Midbrain (tissue), 1 donor: ENCODE results near the gene MRPL36.
A peak's percentile ranks its signal among the peaks of the same experiment; 100 is the strongest.
"Not testable (repeated sequence)": the region's sequence is repeated elsewhere in the genome, so short reads cannot be mapped to it uniquely, and the experiment has no call there.

Experiments used
- DNase-seq: peaks from one replicate; lab custom pipeline; 2025; lab: John Stamatoyannopoulos, UW

The MRPL36 gene

GRCh38 chr5:1799602-1800471, at the start of gene MRPL36:
Gene MRPL36, minus strand, starts transcription at chr5:1799837. Its CDS starts 902 bp downstream, at chr5:1798935.
- peak; percentile 94 for DNase-seq

- no peak for DNase-seq
Measured at GRCh38 chr5:1847611-1848010, 48.0 kb upstream of the MRPL36 start.

GRCh38 chr5:1847056-1847455, 47.4 kb upstream of the MRPL36 start:
- DNase-seq = no peak

GRCh38 chr5:1846583-1846982, 46.9 kb upstream of the MRPL36 start:
- DNase-seq = no peak

DNA sequence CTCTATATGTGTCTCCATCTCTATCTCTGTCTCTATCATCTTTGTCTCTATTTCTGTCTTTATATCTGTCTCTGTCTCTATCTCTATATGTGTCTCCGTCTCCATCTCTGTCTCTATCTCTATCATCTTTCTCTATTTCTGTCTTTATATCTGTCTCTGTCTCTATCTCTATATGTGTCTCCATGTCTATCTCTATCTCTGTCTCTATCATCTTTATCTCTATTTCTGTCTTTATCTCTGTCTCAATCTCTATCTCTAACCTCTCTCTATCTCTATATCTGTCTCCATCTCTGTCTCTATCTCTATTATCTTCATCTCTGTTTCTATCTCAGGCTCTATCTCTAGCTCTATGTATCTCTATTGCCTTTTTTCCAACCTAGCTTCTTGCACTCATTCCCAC, 46.1 kb upstream of the MRPL36 start:
- DNase-seq = no peak

GRCh38 chr5:1844708-1845436, 45.2 kb upstream of the MRPL36 start:
- DNase-seq = no peak

DNA sequence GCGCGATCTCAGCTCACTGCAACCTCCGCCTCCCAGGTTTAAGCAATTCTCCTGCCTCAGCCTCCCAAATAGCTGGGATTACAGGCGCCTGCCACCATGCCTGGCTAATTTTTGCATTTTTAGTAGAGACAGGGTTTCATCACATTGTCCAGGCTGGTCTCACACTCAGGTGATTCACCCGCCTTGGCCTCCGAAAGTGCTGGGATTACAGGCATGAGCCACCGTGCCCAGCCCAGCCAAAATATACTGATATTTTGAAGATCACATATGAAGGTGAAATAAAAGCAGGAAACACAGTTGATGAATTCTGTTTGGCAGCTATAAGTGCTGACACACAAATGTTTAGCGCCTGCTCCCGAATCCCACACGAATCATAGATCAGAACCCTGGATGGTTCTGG, 44.1 kb upstream of the MRPL36 start:
- DNase-seq = not testable (repeated sequence)

DNA sequence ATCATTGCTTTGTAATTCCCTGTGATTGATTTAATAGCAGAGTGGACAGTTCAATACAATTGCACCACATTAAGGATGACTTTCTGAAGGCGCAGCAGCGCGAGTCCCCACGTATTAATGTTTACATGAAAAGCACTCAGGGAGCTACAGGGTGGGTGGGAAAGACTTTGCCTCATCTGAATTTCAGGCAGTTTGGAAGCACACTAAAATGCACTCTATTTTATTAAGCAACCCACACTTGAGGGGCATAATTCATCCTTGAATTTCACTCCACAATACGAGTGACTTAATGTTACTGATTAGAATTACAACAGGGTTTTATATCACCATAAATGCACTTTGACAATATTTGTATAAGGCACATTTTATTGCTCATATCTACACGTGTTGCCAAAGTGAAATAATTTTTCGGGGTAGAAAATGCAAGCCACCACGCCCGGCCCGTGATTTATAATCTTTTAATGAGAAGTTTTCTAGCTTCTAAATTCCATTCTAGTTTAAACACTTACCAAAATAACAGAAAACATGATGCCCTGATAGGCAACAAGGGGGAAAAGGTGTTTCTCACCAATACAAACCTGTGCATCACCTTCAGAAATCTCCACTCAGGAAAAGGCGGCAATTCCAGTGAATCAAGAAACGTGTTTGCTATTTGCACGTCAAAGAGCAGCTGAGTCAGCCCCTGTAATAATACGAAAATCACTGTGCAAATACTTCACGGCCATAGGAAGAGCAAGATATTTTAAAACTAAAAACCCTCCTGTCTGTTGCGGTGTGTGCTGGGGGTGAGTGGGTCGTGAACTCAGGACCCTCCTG, 42.6 kb upstream of the MRPL36 start:
- no peak for DNase-seq

DNA sequence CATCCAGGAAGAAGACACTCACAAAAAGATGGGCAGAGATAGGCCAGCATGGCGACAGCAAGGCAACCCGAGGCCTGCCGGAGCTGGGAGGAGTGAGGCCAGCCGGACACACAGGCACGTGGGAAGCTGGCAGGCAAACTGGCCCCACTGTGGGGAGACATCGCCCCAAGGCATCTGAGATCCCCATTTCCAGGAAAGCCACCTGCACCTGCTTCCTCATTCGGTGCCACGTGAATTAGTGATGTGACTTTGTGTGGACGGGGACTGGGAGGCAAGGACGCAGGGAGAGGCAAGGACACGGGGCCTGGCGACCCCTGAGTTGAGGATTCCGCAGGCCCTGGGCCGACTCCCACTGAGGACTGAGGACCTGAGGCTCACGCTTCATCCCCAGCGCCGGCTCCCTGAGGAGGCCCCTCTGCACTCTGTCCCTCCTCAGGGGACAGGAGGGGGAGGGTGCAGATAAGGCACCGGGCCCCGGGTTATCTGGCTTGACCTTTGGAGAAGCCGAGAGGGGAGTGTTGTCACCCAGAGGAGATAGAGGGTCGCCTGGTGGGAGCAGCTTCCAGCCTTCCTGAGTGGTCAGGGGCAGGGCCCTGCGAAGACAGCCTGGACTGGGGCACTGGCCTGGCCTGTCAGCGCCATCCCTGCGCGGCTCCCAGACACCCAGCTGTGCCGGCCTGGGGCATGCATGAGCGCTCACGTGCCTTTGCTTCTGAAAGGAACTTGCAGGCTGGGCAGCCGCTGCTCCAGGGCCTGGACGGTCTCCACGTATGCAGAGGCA, 41.3 kb upstream of the MRPL36 start:
- DNase-seq = no peak

GRCh38 chr5:1840071-1840547, 40.5 kb upstream of the MRPL36 start:
- DNase-seq = no peak

DNA sequence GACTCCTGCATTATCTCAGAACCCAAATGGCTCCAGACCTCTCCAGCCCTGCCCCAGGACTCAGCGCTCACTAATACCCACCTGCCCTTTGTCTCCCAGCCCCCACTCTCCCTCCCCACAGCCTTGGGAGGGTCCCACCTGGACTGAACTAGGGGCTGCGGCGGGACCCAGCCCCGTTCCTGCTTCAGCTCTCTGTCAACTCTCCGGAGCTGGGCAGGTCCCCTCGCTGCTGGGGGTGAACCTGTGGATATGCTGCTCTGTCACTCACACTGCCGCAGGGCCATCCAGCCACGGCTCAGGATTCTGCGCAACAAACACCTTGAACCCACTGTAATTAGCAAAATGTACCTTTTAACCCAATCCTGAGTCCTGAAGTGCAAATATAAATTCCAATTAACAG, 38.4 kb upstream of the MRPL36 start:
- no peak for DNase-seq

- no peak for DNase-seq
Measured at GRCh38 chr5:1836891-1837880, 37.5 kb upstream of the MRPL36 start.

- DNase-seq = no peak
Measured at GRCh38 chr5:1836176-1836890, 36.7 kb upstream of the MRPL36 start.

- no peak for DNase-seq
Measured at GRCh38 chr5:1835431-1835830, 35.8 kb upstream of the MRPL36 start.

DNA sequence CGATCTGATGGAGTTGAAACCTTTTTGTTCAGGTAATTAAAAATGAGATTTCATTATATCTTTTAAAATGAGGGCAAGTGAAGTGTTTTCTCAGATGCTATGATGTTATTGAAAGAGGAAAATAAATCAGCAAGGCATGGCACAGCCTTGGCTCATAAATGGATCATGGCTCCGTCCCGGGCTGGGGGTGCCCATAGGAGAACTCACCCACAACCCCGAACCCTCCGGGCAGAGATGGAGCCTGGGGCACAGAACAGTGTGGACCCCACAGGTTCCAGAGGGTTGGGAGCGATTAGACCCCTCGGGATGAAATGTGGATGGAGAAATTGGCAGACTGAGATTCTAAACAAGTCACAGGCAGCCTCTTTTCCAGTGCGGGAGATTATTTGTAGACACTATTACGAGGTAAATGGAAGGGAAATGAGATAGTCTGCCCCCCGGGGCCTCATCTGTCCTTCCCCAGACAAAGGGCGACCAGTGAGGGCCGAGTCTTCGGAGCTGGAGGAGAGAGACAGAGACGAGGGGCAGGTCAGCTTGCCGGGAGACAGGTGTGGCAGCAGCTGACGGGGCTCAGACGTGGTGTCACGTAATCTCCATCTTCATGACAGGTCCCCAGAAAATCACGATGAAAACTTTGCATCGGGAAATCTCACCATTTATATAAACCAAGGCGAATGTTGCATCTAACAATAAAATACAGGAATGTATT, 35.2 kb upstream of the MRPL36 start:
- no peak for DNase-seq

DNA sequence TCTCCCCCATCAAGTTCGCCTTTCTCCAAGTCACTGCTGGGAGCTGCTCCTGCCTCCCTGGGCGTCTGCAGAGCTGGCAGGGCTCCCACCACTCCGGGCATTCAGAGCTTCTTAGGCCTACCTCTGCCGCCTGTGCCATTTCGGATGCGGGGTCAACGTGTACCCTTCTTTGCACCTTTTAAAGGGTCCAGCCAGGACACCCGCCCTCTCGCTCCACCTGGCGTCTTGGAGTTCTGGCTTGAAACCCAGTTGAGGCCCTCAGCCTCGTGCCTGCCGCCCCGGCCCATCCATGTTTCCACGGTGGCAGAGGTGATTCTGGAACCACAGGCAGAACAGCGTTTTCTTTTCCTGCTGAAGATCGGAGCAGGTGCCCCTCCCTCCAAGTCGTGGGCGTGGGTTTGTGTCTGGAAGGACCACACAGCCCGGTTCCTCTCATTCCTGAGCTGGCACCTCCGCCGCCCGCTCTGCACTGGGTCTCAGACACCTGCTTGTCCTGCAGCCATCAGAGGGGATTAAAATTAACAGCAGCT, 34.5 kb upstream of the MRPL36 start:
- DNase-seq = no peak

DNA sequence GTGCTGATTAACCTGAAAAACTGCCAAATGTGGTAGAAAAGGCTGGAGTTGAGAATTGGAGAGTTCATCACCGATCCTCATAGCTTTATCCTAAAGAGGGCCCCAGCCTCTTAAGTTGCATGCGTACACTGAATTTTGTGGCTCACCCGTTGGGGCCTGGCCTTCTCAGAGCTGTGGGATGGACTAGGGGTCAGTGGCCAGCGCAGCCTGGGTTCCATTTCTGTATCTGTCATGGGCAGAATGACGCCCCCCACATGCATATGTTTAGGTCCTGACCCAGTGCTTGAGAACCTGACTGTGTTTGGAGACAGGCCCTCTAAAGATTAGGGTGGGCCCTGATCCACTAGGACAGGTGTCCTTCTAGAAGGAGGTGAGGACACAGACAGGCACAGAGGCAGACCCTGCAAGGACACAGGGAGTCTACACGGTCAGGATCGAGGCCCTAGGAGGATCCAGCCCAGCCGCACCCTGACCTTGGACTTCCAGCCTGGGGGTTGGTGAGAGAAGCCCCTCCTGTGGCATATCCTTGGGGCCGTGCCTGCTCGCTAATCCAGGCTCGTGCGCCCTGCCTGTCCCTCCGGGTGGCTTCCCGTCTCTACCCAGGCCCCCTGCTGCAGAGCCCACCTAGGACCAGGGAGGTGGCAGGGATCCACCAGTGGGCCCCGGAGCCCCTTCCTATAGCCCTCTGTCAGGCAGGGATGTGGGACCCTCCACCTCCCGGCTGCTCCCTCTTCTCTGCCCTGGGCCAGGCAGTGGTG, 33.8 kb upstream of the MRPL36 start:
- DNase-seq = no peak
